Right lobe of liver (tissue), 6 donors: Measurements from ENCODE around the gene EDC4. TPM values are rescaled to one million over a fixed set of nuclear protein-coding genes. Genes with fewer than 3 reads are reported as not detected.

Source experiments
- ATAC-seq, 4 donors: fragments of 200-7000 bp; cut with Tn5 transposase; one replicate each; pipeline ENCODE4 v1.9.1; 2020; ENCODE audit warnings: mild to moderate bottlenecking in 4 of 4, moderate library complexity in 4 of 4
- DNase-seq, 3 donors: peaks; one replicate each; pipeline ENCODE4 v3.0.0-alpha.2; 2020
- H3K27ac ChIP-seq, 3 donors: fragments of 200-600 bp; one replicate each; pipeline ENCODE4 v1.8.0; 2022
- H3K27me3 ChIP-seq, 2 donors: fragments of 200-600 bp; one replicate each; pipeline ENCODE4 v1.8.0; 2022
- H3K36me3 ChIP-seq, 4 donors: fragments of 200-600 bp; sonication (generic) in 1 of 4; one replicate each; pipeline versions ENCODE4 v1.5.1 to v1.8.0; 2017 to 2022; ENCODE audit warnings: control low read depth in 1 of 4
- H3K4me1 ChIP-seq, 4 donors: fragments of 200-600 bp; sonication (generic) in 1 of 4; one replicate each; pipeline versions ENCODE4 v1.5.1 to v1.8.0; 2017 to 2022; ENCODE audit warnings: control low read depth in 1 of 4
- H3K4me3 ChIP-seq, 3 donors: fragments of 200-600 bp; one replicate each; pipeline ENCODE4 v1.8.0; 2022
- H3K9me3 ChIP-seq, 4 donors: fragments of 200-600 bp; sonication (generic) in 1 of 4; one replicate each; pipeline versions ENCODE4 v1.5.1 to v1.8.0; 2017 to 2022; ENCODE audit warnings: control low read depth in 1 of 4
- POLR2A ChIP-seq: fragments of 450-650 bp; IDR thresholded peaks from one replicate; pipeline ENCODE4 v1.6.1; 2017; ENCODE audit warnings: antibody characterized with exemption, mild to moderate bottlenecking
- WGBS: methylation state at CpG from one replicate; pipeline ENCODE4 v1.1.6; 2018; ENCODE audit warnings: low coverage, low lambda C conversion rate; ENCODE audit not compliant: insufficient coverage; ENCODE audit errors: missing lambda C conversion rate; 5-methylcytosine and 5-hydroxymethylcytosine counted together
- intact Hi-C, 2 donors: fragments of 100-400 bp; cut with DNase I; formaldehyde crosslinking; loops; one replicate each; pipeline versions ENCODE4 v1.11.2 to v1.14.1; 2022
- long read RNA-seq: library from polyadenylated mRNA; unstranded; transcript quantifications from one replicate; pipeline ENCODE4 v2.0.0, GENCODE V29; 2019
- total RNA-seq, 6 experiments: library from RNA; depleted of rRNA in 2 of 6; stranded (reverse); fragments of >200 nt in 2 of 6; fragmentation: NEBNext Ultra II Directional in 3 of 6; extraction: Animal tissue kit (Norgen Biotek cat#: 25700) in 3 of 6; gene quantifications; one replicate each; pipeline versions ENCODE4 v1.1.0 to v1.2.4, GENCODE V29; 2016 to 2023
- TF ChIP-seq, protein P1 (sequence below), 4 donors: fragments of 200-600 bp in 3 of 4; fragments of 450-650 bp in 1 of 4; IDR thresholded peaks; one replicate each; pipeline versions ENCODE4 v1.5.1 to v1.8.0; 2016 to 2022; ENCODE audit warnings: antibody characterized with exemption in 4 of 4, mild to moderate bottlenecking in 2 of 4
- donor health status: DM: no; HTN: yes; CAD: no.
- donor health status: DM: no; HTN: no; CAD: no.
- donor health status: DM: no; HTN: no; CAD: no.
- donor health status: DM: no; HTN: yes; CAD: no.
- donor health status: DM: no; HTN: yes; CAD: no.

EDC4 gene, protein sequence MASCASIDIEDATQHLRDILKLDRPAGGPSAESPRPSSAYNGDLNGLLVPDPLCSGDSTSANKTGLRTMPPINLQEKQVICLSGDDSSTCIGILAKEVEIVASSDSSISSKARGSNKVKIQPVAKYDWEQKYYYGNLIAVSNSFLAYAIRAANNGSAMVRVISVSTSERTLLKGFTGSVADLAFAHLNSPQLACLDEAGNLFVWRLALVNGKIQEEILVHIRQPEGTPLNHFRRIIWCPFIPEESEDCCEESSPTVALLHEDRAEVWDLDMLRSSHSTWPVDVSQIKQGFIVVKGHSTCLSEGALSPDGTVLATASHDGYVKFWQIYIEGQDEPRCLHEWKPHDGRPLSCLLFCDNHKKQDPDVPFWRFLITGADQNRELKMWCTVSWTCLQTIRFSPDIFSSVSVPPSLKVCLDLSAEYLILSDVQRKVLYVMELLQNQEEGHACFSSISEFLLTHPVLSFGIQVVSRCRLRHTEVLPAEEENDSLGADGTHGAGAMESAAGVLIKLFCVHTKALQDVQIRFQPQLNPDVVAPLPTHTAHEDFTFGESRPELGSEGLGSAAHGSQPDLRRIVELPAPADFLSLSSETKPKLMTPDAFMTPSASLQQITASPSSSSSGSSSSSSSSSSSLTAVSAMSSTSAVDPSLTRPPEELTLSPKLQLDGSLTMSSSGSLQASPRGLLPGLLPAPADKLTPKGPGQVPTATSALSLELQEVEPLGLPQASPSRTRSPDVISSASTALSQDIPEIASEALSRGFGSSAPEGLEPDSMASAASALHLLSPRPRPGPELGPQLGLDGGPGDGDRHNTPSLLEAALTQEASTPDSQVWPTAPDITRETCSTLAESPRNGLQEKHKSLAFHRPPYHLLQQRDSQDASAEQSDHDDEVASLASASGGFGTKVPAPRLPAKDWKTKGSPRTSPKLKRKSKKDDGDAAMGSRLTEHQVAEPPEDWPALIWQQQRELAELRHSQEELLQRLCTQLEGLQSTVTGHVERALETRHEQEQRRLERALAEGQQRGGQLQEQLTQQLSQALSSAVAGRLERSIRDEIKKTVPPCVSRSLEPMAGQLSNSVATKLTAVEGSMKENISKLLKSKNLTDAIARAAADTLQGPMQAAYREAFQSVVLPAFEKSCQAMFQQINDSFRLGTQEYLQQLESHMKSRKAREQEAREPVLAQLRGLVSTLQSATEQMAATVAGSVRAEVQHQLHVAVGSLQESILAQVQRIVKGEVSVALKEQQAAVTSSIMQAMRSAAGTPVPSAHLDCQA (N-terminal part only)
- total RNA-seq: 10 to 100 TPM; 16.2 to 25.4 (median 19.5) TPM
- long read RNA-seq: 0 reads

DNA sequence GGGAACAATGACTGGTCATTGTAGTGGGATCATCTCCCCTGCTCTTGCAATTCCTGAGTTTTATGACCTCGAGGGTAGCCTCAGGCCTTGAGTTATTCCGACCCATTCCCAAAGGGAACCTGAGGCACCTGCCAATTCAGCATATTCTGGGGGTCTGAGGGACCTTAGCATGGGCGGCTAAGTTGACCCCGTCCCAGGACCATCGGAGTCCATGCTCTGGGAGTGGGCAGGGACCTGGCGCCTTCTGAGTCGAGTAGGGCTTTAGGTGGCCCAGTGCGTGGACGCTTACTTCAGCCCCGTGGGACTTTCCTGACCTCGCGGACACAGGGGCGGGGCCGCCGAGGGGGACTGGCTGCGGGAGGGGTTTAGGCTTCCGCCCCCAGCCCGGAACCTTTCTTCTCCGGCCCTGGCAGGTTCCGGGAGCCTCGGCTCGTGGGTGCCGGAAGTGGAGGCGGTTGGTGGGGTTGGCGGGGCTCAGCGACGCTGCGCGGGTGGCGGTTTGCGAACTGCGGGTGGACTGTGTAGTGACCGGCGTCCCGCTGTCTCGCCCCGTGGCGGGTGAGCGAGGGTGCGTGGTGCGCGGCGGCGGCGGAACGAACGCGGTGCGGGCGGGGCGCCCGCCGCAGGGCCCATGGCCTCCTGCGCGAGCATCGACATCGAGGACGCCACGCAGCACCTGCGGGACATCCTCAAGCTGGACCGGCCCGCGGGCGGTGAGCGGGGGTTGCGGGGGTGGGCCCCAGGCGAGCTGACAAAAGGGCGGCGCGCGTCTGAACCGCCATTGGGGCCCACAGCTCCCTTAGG is at the start of gene EDC4:
EDC4 (plus strand) TSS at position 422 of the 804 bp plus-strand sequence; CDS start at position 632, 210 bp downstream.
- DNase-seq (peak; percentile 88 to 93 (median 91)), ATAC-seq (peak; percentile 91 to 97 (median 94))
- Histone ChIP-seq H3K9me3 (no peaks in the 10 kb centered on the region), H3K27ac (peak within 1 kb of the TSS; percentile 74 to 84 (median 76)), H3K4me3 (peak within 1 kb of the TSS; percentile 67 to 97 (median 96)), H3K27me3 (no peaks in the 10 kb centered on the region), H3K4me1 (peaks cover 0 to 35% (median 8%) of the 10 kb centered on the region in 4 donors), H3K36me3 (peaks cover 0 to 27% (median 11%) of the 10 kb centered on the region in 4 donors)
- WGBS: 0% methylated on average over 6 of the region's 72 CpGs
- intact Hi-C loops: no loop called here
- TF ChIP-seq, protein P1, sequence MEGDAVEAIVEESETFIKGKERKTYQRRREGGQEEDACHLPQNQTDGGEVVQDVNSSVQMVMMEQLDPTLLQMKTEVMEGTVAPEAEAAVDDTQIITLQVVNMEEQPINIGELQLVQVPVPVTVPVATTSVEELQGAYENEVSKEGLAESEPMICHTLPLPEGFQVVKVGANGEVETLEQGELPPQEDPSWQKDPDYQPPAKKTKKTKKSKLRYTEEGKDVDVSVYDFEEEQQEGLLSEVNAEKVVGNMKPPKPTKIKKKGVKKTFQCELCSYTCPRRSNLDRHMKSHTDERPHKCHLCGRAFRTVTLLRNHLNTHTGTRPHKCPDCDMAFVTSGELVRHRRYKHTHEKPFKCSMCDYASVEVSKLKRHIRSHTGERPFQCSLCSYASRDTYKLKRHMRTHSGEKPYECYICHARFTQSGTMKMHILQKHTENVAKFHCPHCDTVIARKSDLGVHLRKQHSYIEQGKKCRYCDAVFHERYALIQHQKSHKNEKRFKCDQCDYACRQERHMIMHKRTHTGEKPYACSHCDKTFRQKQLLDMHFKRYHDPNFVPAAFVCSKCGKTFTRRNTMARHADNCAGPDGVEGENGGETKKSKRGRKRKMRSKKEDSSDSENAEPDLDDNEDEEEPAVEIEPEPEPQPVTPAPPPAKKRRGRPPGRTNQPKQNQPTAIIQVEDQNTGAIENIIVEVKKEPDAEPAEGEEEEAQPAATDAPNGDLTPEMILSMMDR (IDR thresholded peaks at IDR 0.05): no peak
- peak; percentile 27 for TF ChIP-seq POLR2A

DNA sequence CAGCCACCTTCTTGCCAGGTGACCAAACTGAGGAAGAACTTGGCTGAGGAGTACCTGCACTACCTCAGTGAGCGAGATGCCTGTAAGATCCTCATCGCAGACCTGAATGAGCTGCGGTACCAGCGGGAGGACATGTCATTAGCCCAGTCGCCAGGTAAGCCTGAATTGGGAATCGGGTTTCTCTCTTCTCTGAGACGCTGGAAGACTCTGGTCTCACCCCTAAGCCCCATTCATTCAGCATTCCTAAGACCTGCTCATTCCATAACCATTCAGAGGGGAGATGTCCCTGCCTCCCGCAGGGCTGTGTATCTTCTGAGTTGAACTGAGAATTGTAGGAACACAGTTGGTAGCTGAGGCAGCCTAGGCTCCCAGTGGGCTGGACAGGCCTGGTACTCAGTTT is 47.7 kb upstream of the EDC4 start:
- H3K9me3 ChIP-seq: no peaks in the 10 kb centered on the region
- H3K27ac ChIP-seq: no peak overlapping the region
- no CpG with 5 or more reads among the region's 8 CpGs for WGBS
- DNase-seq: no peak
- ATAC-seq: no peak
- intact Hi-C loops: loop anchor here in 1 of 2 donors (10.0 kb wide), 1 partner anchor 100 kb away; no protein-coding TSS in a partner anchor
- peaks cover 0 to 9% (median 3%) of the 10 kb centered on the region in 4 donors for H3K36me3 ChIP-seq
- no peaks in the 10 kb centered on the region for H3K27me3 ChIP-seq
- no peaks in the 10 kb centered on the region for H3K4me1 ChIP-seq
- TF ChIP-seq POLR2A: no peak
- TF ChIP-seq, protein P1 (IDR thresholded peaks at IDR 0.05): no peak
- no peak overlapping the region for H3K4me3 ChIP-seq

DNA sequence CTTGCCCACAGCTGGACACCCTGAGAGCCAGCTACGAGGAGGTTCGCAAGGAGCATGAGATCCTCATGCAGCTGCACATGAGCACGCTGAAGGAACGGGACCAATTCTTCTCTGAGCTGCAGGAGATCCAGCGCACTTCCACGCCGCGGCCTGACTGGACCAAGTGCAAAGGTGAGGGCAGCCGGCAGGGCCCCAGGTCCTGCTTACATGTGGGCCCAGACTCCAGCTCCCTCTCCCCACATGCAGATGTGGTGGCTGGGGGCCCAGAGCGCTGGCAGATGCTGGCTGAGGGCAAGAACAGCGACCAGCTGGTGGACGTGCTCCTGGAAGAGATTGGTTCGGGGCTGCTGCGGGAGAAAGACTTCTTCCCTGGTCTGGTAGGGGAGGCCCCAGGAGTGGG is 46.9 kb upstream of the EDC4 start:
- no peak overlapping the region for H3K27ac ChIP-seq
- no peak for TF ChIP-seq POLR2A
- TF ChIP-seq, protein P1 (IDR thresholded peaks at IDR 0.05): no peak
- H3K4me3 ChIP-seq: no peak overlapping the region
- ATAC-seq (no peak), DNase-seq (no peak)
- WGBS: 96% methylated on average over 4 of the region's 14 CpGs
- no peaks in the 10 kb centered on the region for H3K4me1 ChIP-seq
- intact Hi-C loops: loop anchor here in 1 of 2 donors (10.0 kb wide), 1 partner anchor 99 kb away; no protein-coding TSS in a partner anchor
- peaks cover 0 to 15% (median 5%) of the 10 kb centered on the region in 4 donors for H3K36me3 ChIP-seq
- no peaks in the 10 kb centered on the region for H3K27me3 ChIP-seq
- no peaks in the 10 kb centered on the region for H3K9me3 ChIP-seq
